Islet of Langerhans (tissue), 1 donor: ENCODE results near the gene KIF16B.
"Not testable (repeated sequence)": the region's sequence is repeated elsewhere in the genome, so short reads cannot be mapped to it uniquely, and the experiment has no call there.

Experiments
- FAIRE-seq: peaks from one replicate; lab custom pipeline; 2011; peaks lifted over from hg19 to GRCh38; lab: Jason Lieb, UNC

Gene KIF16B

GRCh38 chr20:16472045-16472872, 101.0 kb downstream of the KIF16B start:
- FAIRE-seq: no peak

- FAIRE-seq: no peak
These were observed 103.8 kb downstream of the KIF16B start for GRCh38 chr20:16469395-16469905.

- no peak for FAIRE-seq
These were observed 110.5 kb downstream of the KIF16B start for GRCh38 chr20:16462711-16463110.

- no peak for FAIRE-seq
These were observed 114.1 kb downstream of the KIF16B start for GRCh38 chr20:16459019-16459700.

- FAIRE-seq: no peak
These were observed 115.7 kb downstream of the KIF16B start for GRCh38 chr20:16457514-16457913.

GRCh38 chr20:16455324-16455723, 117.9 kb downstream of the KIF16B start:
- FAIRE-seq: no peak

- FAIRE-seq: no peak
These were observed 121.3 kb downstream of the KIF16B start for GRCh38 chr20:16451982-16452381.

GRCh38 chr20:16451001-16451400, 122.2 kb downstream of the KIF16B start:
- no peak for FAIRE-seq

- FAIRE-seq: no peak
These were observed 126.3 kb downstream of the KIF16B start for GRCh38 chr20:16446991-16447390.

- FAIRE-seq: no peak
These were observed 127.0 kb downstream of the KIF16B start for GRCh38 chr20:16446246-16446645.

GRCh38 chr20:16445482-16445881, 127.8 kb downstream of the KIF16B start:
- no peak for FAIRE-seq

- no peak for FAIRE-seq
These were observed 129.0 kb downstream of the KIF16B start for GRCh38 chr20:16444057-16444777.

- FAIRE-seq: no peak
These were observed 131.6 kb downstream of the KIF16B start for GRCh38 chr20:16441546-16442164.

- FAIRE-seq: no peak
These were observed 132.6 kb downstream of the KIF16B start for GRCh38 chr20:16440686-16441085.

- FAIRE-seq: not testable (repeated sequence)
These were observed 133.7 kb downstream of the KIF16B start for GRCh38 chr20:16439540-16439939.

GRCh38 chr20:16438100-16438499, 135.1 kb downstream of the KIF16B start:
- FAIRE-seq: no peak

- FAIRE-seq: no peak
These were observed 135.8 kb downstream of the KIF16B start for GRCh38 chr20:16437387-16437996.

- no peak for FAIRE-seq
These were observed 139.1 kb downstream of the KIF16B start for GRCh38 chr20:16434062-16434664.

- FAIRE-seq: no peak
These were observed 140.0 kb downstream of the KIF16B start for GRCh38 chr20:16433293-16433580.

GRCh38 chr20:16432466-16433292, 140.6 kb downstream of the KIF16B start:
- no peak for FAIRE-seq

- no peak for FAIRE-seq
These were observed 145.1 kb downstream of the KIF16B start for GRCh38 chr20:16428112-16428511.
